Esophagus squamous epithelium (tissue), 5 donors: ENCODE results near the gene TLCD3A. TPM values are rescaled to one million over a fixed set of nuclear protein-coding genes. Genes with fewer than 3 reads are reported as not detected.

ENCODE experiments used
- DNase-seq: peaks from one replicate; lab custom pipeline; 2025; lab: John Stamatoyannopoulos, UW
- H3K27ac ChIP-seq, 4 donors: fragments of 200-600 bp; sonication (generic); one replicate each; pipeline ENCODE4 v1.5.1; 2016 to 2019; ENCODE audit warnings: mild to moderate bottlenecking in 1 of 4
- H3K27me3 ChIP-seq, 4 donors: fragments of 200-600 bp; sonication (generic); 1 replicate in 3 of 4; 2 replicates in 1 of 4; pipeline versions ENCODE4 v1.5.1 to v1.6.0; 2017 to 2021; ENCODE audit warnings: antibody characterized with exemption in 1 of 4
- H3K36me3 ChIP-seq, 3 donors: fragments of 200-600 bp; sonication (generic); one replicate each; pipeline ENCODE4 v1.5.1; 2016 to 2019
- H3K4me1 ChIP-seq, 3 donors: fragments of 200-600 bp; sonication (generic); one replicate each; pipeline ENCODE4 v1.5.1; 2017 to 2019
- H3K4me3 ChIP-seq, 4 donors: fragments of 200-600 bp; sonication (generic); 1 replicate in 3 of 4; 2 replicates in 1 of 4; pipeline ENCODE4 v1.5.1; 2016 to 2019; ENCODE audit warnings: mild to moderate bottlenecking in 2 of 4, moderate library complexity in 1 of 4
- H3K9me3 ChIP-seq, 3 donors: fragments of 200-600 bp; sonication (generic); one replicate each; pipeline ENCODE4 v1.5.1; 2016 to 2019
- POLR2A ChIP-seq, 4 donors: fragments of 450-650 bp; IDR thresholded peaks; one replicate each; pipeline ENCODE4 v1.6.1; 2017; ENCODE audit warnings: antibody characterized with exemption in 4 of 4, mild to moderate bottlenecking in 4 of 4, moderate library complexity in 3 of 4
- WGBS, 2 donors: methylation state at CpG; one replicate each; pipeline ENCODE4 v1.1.5; 2018; 5-methylcytosine and 5-hydroxymethylcytosine counted together
- intact Hi-C: fragments of 100-400 bp; cut with DNase I; formaldehyde crosslinking; loops from one replicate; pipeline ENCODE4 v1.15.0; 2022
- total RNA-seq, 4 donors: library from RNA; depleted of rRNA; stranded (reverse); fragments of >200 nt; gene quantifications; one replicate each; pipeline ENCODE4 v1.1.0, GENCODE V29; 2016
- TF ChIP-seq, protein P1 (sequence below), 6 experiments: fragments of 450-650 bp in 4 of 6; fragments of 200-600 bp in 2 of 6; sonication (generic) in 2 of 6; IDR thresholded peaks; one replicate each; pipeline ENCODE4 v1.5.1; 2016 to 2019; ENCODE audit warnings: antibody characterized with exemption in 6 of 6, mild to moderate bottlenecking in 4 of 6, moderate library complexity in 4 of 6
- donor health status: DM: yes; HTN: yes; CAD: no.

Gene TLCD3A
- total RNA-seq, 4 donors from 2014 or later, result 12.7 to 31.9 (median 20.9) TPM

DNA sequence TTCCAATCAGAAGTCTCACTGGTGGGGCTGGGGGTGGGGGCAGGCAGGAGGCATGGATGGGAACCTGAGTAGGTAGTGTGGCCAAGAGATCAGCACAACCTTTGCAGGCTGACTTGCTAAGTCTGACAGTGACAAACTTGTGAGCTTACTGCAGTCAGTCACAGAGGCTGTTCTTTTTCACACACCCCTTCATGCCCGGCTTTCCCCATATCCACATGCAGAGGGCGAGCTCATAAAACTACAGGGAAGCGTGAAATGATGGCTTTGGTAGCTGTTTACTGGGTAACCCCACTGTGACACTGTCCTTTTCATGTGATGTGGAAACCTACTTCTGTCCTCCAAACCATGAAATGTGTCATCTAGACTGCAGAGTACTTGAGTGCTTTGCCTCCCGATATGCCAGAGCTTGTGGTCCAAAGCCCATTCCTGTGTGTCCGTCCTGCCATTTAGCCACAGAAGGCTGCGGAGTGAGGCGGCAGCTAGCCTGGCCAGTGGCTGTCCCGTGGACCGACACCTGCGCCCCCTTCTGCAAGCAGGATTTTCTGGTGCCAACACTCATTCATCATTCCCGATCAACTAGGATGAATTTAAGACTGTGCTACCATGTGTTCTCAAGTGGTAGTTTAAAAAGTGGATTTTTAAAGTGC is 9.9 kb downstream of the TLCD3A start:
- no peak overlapping the region for H3K4me3 ChIP-seq
- H3K36me3 ChIP-seq, result peaks cover 16 to 100% (median 42%) of the 10 kb centered on the region in 3 donors
- WGBS, 2 donors, result 80 to 81% methylated on average over 10 to 11 of the region's 11 CpGs
- no peaks in the 10 kb centered on the region for H3K27me3 ChIP-seq
- H3K9me3 ChIP-seq, result no peaks in the 10 kb centered on the region
- H3K27ac ChIP-seq, result no peak overlapping the region
- intact Hi-C loops, result no loop called here
- no peak for DNase-seq
- peaks cover 0 to 6% (median 0%) of the 10 kb centered on the region in 3 donors for H3K4me1 ChIP-seq
- no peak for TF ChIP-seq POLR2A (IDR thresholded peaks at IDR 0.05)
- TF ChIP-seq, protein P1, sequence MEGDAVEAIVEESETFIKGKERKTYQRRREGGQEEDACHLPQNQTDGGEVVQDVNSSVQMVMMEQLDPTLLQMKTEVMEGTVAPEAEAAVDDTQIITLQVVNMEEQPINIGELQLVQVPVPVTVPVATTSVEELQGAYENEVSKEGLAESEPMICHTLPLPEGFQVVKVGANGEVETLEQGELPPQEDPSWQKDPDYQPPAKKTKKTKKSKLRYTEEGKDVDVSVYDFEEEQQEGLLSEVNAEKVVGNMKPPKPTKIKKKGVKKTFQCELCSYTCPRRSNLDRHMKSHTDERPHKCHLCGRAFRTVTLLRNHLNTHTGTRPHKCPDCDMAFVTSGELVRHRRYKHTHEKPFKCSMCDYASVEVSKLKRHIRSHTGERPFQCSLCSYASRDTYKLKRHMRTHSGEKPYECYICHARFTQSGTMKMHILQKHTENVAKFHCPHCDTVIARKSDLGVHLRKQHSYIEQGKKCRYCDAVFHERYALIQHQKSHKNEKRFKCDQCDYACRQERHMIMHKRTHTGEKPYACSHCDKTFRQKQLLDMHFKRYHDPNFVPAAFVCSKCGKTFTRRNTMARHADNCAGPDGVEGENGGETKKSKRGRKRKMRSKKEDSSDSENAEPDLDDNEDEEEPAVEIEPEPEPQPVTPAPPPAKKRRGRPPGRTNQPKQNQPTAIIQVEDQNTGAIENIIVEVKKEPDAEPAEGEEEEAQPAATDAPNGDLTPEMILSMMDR (IDR thresholded peaks at IDR 0.05), result no peak

DNA sequence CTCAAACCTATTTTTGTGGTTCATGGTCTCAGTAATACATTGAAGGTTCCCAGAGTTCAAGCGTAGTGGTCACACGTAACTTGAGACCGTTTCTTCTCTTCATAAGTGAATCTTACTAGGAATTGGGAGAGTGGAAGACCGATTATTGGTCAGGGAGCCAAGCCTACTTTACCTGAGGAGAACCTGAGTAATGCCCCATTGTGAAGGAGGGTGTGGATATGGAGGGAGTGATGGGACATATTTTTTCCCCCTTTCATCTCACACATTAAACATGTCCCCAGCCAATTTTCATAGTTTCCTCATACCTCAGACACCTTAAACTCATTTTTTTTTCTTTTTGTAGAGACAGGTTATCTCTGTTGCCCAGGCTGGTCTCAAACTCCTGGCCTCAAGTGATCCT is 10.7 kb downstream of the TLCD3A start:
- intact Hi-C loops, result no loop called here
- H3K4me1 ChIP-seq, result no peaks in the 10 kb centered on the region
- peaks cover 16 to 100% (median 46%) of the 10 kb centered on the region in 3 donors for H3K36me3 ChIP-seq
- no peaks in the 10 kb centered on the region for H3K9me3 ChIP-seq
- no peak for DNase-seq
- no peak overlapping the region for H3K27ac ChIP-seq
- no peak overlapping the region for H3K4me3 ChIP-seq
- no peak for TF ChIP-seq POLR2A (IDR thresholded peaks at IDR 0.05)
- TF ChIP-seq, protein P1 (IDR thresholded peaks at IDR 0.05), result no peak
- 88 to 91% methylated on average over 4 of the region's 4 CpGs for WGBS, 2 donors
- H3K27me3 ChIP-seq, result no peaks in the 10 kb centered on the region

DNA sequence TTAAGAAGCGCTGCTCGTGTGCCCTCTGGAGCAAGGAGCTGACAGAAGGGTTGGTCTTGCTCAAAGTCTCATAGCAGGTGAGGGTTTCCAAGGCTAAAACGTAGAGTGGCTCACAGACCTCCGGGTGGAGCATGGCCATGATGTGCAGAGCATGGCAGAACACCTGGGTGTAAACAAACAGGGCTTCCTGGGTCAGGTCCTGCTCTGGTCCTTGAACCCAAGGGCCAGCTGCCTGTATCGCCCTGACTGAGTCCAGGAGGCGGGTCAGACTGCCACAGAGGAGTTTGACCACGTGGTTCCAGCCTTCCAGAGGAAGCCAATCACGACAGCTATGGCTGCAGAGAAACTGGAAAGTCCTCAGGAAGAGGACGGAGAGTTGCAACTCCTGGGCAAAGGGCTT is 12.5 kb downstream of the TLCD3A start:
- no peak for TF ChIP-seq POLR2A (IDR thresholded peaks at IDR 0.05)
- TF ChIP-seq, protein P1 (IDR thresholded peaks at IDR 0.05), result no peak
- 77 to 82% methylated on average over 3 of the region's 9 CpGs for WGBS, 2 donors
- H3K27me3 ChIP-seq, result no peaks in the 10 kb centered on the region
- no peaks in the 10 kb centered on the region for H3K9me3 ChIP-seq
- no peak for DNase-seq
- intact Hi-C loops, result no loop called here
- H3K27ac ChIP-seq, result no peak overlapping the region
- no peak overlapping the region for H3K4me3 ChIP-seq
- peaks cover 16 to 85% (median 40%) of the 10 kb centered on the region in 3 donors for H3K36me3 ChIP-seq
- peaks cover 0 to 5% (median 0%) of the 10 kb centered on the region in 3 donors for H3K4me1 ChIP-seq

DNA sequence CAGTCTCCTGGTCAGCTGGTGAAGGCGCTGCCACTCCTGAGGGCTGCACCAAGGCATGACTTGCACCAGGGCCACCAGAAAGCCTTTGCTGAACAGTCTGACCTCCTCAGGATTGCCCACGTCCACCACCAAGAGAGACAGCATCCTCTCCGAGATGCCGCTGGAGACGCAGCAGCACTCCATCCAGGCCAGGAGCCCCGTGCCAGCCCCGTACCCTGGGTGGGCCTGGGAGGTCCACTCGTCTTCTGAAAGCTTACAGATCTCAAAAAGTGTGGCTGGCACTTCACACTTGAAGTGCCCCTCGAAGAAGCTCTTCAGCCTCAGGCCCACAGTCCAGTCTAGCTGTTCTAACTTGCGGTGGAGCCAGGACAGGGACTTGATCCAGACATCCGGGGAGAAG is 13.0 kb downstream of the TLCD3A start:
- DNase-seq, result no peak
- Histone ChIP-seq H3K36me3 (peaks cover 16 to 81% (median 36%) of the 10 kb centered on the region in 3 donors), H3K9me3 (no peaks in the 10 kb centered on the region), H3K4me3 (no peak overlapping the region), H3K27me3 (no peaks in the 10 kb centered on the region), H3K27ac (no peak overlapping the region), H3K4me1 (peaks cover 0 to 10% (median 1%) of the 10 kb centered on the region in 3 donors)
- TF ChIP-seq POLR2A (IDR thresholded peaks at IDR 0.05), result no peak
- TF ChIP-seq, protein P1 (IDR thresholded peaks at IDR 0.05), result no peak
- WGBS, 2 donors, result 89 to 92% methylated on average over 3 to 9 of the region's 11 CpGs
- intact Hi-C loops, result no loop called here

DNA sequence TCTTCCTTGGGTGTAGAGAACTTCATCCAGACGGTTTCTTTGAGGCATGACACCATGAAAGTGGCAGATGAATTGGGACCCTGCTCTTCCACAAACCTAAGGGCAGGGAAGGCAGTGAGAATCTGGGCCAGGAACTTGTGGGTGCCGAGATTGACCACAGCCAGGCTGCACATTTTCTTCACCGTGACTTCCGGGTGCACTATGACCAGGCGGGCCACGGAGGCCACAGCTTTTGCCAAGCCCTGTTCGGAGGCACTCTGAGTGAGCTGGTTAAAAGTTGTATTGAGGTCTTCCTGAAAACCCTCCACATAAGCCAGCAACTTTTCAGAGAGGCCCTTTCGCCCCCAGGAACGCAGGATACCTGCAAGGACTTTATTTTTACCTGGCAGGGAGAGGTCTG is 13.8 kb downstream of the TLCD3A start:
- Histone ChIP-seq H3K27me3 (no peaks in the 10 kb centered on the region), H3K4me1 (peaks cover 8 to 18% (median 9%) of the 10 kb centered on the region in 3 donors), H3K36me3 (peaks cover 16 to 73% (median 34%) of the 10 kb centered on the region in 3 donors), H3K9me3 (no peaks in the 10 kb centered on the region), H3K4me3 (no peak overlapping the region), H3K27ac (no peak overlapping the region)
- TF ChIP-seq, protein P1 (IDR thresholded peaks at IDR 0.05), result no peak
- no peak for TF ChIP-seq POLR2A (IDR thresholded peaks at IDR 0.05)
- no peak for DNase-seq
- intact Hi-C loops, result no loop called here
- 80% methylated on average over 2 of the region's 9 CpGs; no CpG with 5 or more reads in 1 of the 2 donors for WGBS, 2 donors
